Subcutaneous abdominal adipose tissue (tissue), 5 donors: Measurements from ENCODE around the gene PLCB4.

ENCODE experiments used
- H3K27ac ChIP-seq: one replicate; pipeline ENCODE4 v1.7.0; 2013; ENCODE audit warnings: low read depth, mild to moderate bottlenecking, inconsistent platforms, low read length, moderate library complexity
- H3K27me3 ChIP-seq, 5 donors: one replicate each; pipeline ENCODE4 v1.7.0; 2013; ENCODE audit warnings: low read length in 5 of 5, inconsistent platforms in 1 of 5; ENCODE audit not compliant: control insufficient read depth in 5 of 5, insufficient read depth in 4 of 5
- H3K36me3 ChIP-seq, 5 donors: one replicate each; pipeline ENCODE4 v1.7.0; 2013; ENCODE audit warnings: low read length in 5 of 5; ENCODE audit not compliant: control insufficient read depth in 5 of 5, insufficient read depth in 5 of 5
- H3K4me1 ChIP-seq, 5 donors: one replicate each; pipeline ENCODE4 v1.7.0; 2013; ENCODE audit warnings: low read length in 5 of 5, mild to moderate bottlenecking in 3 of 5, moderate library complexity in 1 of 5; ENCODE audit not compliant: control insufficient read depth in 5 of 5, insufficient read depth in 5 of 5
- H3K4me3 ChIP-seq, 5 donors: one replicate each; pipeline ENCODE4 v1.7.0; 2013; ENCODE audit warnings: low read length in 5 of 5, low read depth in 1 of 5
- H3K9ac ChIP-seq, 5 donors: one replicate each; pipeline ENCODE4 v1.7.0; 2013; ENCODE audit warnings: low read length in 5 of 5, mild to moderate bottlenecking in 4 of 5, moderate library complexity in 3 of 5
- H3K9me3 ChIP-seq, 5 donors: one replicate each; pipeline ENCODE4 v1.7.0; 2013; ENCODE audit warnings: low read length in 5 of 5; ENCODE audit not compliant: control insufficient read depth in 5 of 5
- donor health status: healthy.
- donor health status: healthy.
- donor health status: healthy.
- donor health status: healthy.
- donor health status: healthy.

The PLCB4 gene

DNA sequence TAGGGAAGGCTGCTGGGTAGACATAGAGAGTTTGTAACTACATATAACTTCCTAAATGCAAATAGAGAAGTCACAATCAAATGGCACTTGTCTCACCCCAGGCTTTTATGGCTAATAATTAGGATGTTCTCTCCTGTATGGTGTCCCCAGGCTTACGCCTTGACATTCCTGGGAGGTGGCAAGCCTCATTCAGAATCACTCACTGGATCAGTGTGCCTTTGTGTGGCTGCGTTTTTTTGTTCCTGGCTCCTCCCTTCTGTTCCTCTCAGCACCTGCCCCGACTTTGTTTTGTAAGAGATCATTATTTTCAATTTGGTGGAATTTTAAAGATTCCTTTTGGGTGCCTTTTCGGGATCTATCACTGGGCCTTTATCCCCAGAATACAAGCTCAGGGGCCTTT is 451.2 kb downstream of the PLCB4 start:
- H3K4me3 ChIP-seq: no peak overlapping the region
- peaks cover 0 to 16% (median 13%) of the 10 kb centered on the region in 5 donors for H3K4me1 ChIP-seq
- H3K27ac ChIP-seq: no peak overlapping the region
- no peaks in the 10 kb centered on the region for H3K9me3 ChIP-seq
- H3K36me3 ChIP-seq: no peaks in the 10 kb centered on the region
- H3K27me3 ChIP-seq: peaks cover 10 to 40% (median 21%) of the 10 kb centered on the region in 5 donors
- H3K9ac ChIP-seq: no peak overlapping the region

DNA sequence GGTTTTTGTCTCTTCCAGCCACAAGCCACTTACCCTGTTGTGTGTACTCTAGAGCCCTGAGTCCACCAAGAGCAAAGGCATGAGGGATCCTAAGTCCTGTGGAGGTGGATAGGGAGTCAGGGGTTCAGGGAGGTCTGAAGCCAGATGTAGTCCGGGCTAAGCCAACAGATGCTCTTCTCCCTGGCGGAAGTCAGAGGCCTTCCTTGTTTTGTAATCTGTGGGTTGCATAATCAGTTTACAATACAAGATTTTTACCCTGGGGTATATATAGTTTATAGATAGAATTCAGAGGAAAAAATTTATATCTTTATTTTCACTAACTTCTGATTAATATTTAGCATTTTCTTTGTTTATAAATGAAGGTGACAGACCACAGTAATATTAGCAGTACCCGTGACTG is 454.7 kb downstream of the PLCB4 start:
- H3K9ac ChIP-seq: no peak overlapping the region
- H3K4me3 ChIP-seq: no peak overlapping the region
- no peaks in the 10 kb centered on the region for H3K36me3 ChIP-seq
- H3K27me3 ChIP-seq: peaks cover 4 to 12% (median 5%) of the 10 kb centered on the region in 5 donors
- H3K4me1 ChIP-seq: no peaks in the 10 kb centered on the region
- H3K9me3 ChIP-seq: no peaks in the 10 kb centered on the region
- H3K27ac ChIP-seq: no peak overlapping the region
